Measurements from ENCODE around the gene PPP1R15B.

GRCh38 chr1:204415351-204415750 lies 3.7 kb upstream of the PPP1R15B start:
- TF ChIP-seq CTCF (IDR thresholded peaks at IDR 0.05) (no peak), POLR2A (IDR thresholded peaks at IDR 0.05) (no peak)

All from esophagus squamous epithelium (tissue), 4 donors.